Endothelial cell of umbilical vein (primary cell): ENCODE data around the gene ATP8A2. TPM values are rescaled to one million over a fixed set of nuclear protein-coding genes. Genes with fewer than 3 reads are reported as not detected.

Experiments used
- BruUV-seq: library from RNA; stranded (reverse); fragments of 400-500 nt; replicated peaks from 2 replicates; lab custom pipeline; 2021; lab: Mats Ljungman, UMichigan
- CTCF ChIA-PET: fragments of 300-600, 350-600 bp; sonication (Branson Sonifier 250); formaldehyde crosslinking; loops from one replicate; lab custom pipeline; 2021; ENCODE audit warnings: antibody characterized with exemption, inconsistent platforms; lab: Charles Lee
- POLR2A ChIA-PET: fragments of 300-600, 350-600 bp; sonication (Branson Sonifier 250); formaldehyde crosslinking; loops from one replicate; lab custom pipeline; 2021; ENCODE audit warnings: antibody characterized with exemption, inconsistent platforms; lab: Charles Lee
- DNase-seq: peaks from one replicate; pipeline ENCODE4 v3.0.0-alpha.2; 2011; ENCODE audit warnings: low read depth, low spot score
- FAIRE-seq: peaks from 2 replicates; lab custom pipeline; 2011; peaks lifted over from hg19 to GRCh38; lab: Jason Lieb, UNC
- H2AFZ ChIP-seq: 2 replicates; pipeline ENCODE4 v1.6.0; 2012; ENCODE audit warnings: low read depth, low read length, control low read depth, inconsistent platforms
- H3K27ac ChIP-seq: 2 replicates; pipeline ENCODE4 v1.5.1; 2011; ENCODE audit warnings: low read depth, mild to moderate bottlenecking, control low read depth, low read length, moderate library complexity; ENCODE audit not compliant: insufficient read depth
- H3K27me3 ChIP-seq, 2 experiments: 2 replicates each; pipeline versions ENCODE4 v1.6.0 to v1.6.1; 2011; ENCODE audit warnings: low read length in 2 of 2, mixed read lengths in 1 of 2; ENCODE audit not compliant: control insufficient read depth in 2 of 2, insufficient read depth in 2 of 2
- H3K36me3 ChIP-seq, 2 experiments: 2 replicates in 1 of 2; 3 replicates in 1 of 2; pipeline ENCODE4 v1.5.1; 2011; ENCODE audit warnings: low read length in 2 of 2, mild to moderate bottlenecking in 1 of 2, moderate library complexity in 1 of 2; ENCODE audit not compliant: control insufficient read depth in 2 of 2, insufficient read depth in 2 of 2; ENCODE audit errors: extremely low read depth in 1 of 2
- H3K4me1 ChIP-seq: 3 replicates; pipeline ENCODE4 v1.5.1; 2011; ENCODE audit warnings: mild to moderate bottlenecking, low read length; ENCODE audit not compliant: control insufficient read depth, insufficient read depth; ENCODE audit errors: extremely low read depth
- H3K4me2 ChIP-seq: 2 replicates; pipeline ENCODE4 v1.6.1; 2011; ENCODE audit warnings: low read length, control low read depth, mixed read lengths; ENCODE audit not compliant: insufficient read depth
- H3K4me3 ChIP-seq, 3 experiments: fragments of 200-600 bp in 1 of 3; sonication (generic), shearing (Covaris generic) in 1 of 3; replicated peaks in 1 of 3; 2 replicates each; pipeline ENCODE4 v1.5.1; 2011 to 2016; ENCODE audit warnings: control low read depth in 3 of 3, low read length in 3 of 3, mild to moderate bottlenecking in 2 of 3, inconsistent platforms in 1 of 3, low read depth in 1 of 3, moderate library complexity in 1 of 3; ENCODE audit not compliant: insufficient read depth in 1 of 3
- H3K79me2 ChIP-seq: 2 replicates; pipeline ENCODE4 v1.6.0; 2012; ENCODE audit warnings: low read length, inconsistent platforms; ENCODE audit not compliant: control insufficient read depth, insufficient read depth
- H3K9ac ChIP-seq: replicated peaks from 2 replicates; pipeline ENCODE3; 2011; ENCODE audit warnings: low read length, control low read depth; ENCODE audit not compliant: insufficient read depth; ENCODE audit errors: extremely low read depth
- H3K9me1 ChIP-seq: replicated peaks from 3 replicates; pipeline ENCODE4 v1.6.0; 2011; ENCODE audit warnings: mild to moderate bottlenecking, low read length; ENCODE audit not compliant: control insufficient read depth, insufficient read depth; ENCODE audit errors: extremely low read depth
- H3K9me3 ChIP-seq: replicated peaks from 2 replicates; pipeline ENCODE4 v1.5.1; 2012; ENCODE audit warnings: low read length, inconsistent platforms; ENCODE audit not compliant: control insufficient read depth, insufficient read depth
- H4K20me1 ChIP-seq: replicated peaks from 2 replicates; pipeline ENCODE3; 2011; ENCODE audit warnings: mild to moderate bottlenecking, low read length; ENCODE audit not compliant: control insufficient read depth, insufficient read depth; ENCODE audit errors: extremely low read depth
- CTCF ChIP-seq, 2 donors: IDR thresholded peaks; 1 replicate in 1 of 2; 2 replicates in 1 of 2; pipeline ENCODE4 v1.5.1; 2011; ENCODE audit warnings: low read length in 2 of 2, mild to moderate bottlenecking in 2 of 2, moderate library complexity in 2 of 2, control low read depth in 1 of 2, inconsistent platforms in 1 of 2, low read depth in 1 of 2; ENCODE audit not compliant: insufficient read depth in 1 of 2; ENCODE audit errors: extremely low read depth in 1 of 2
- EZH2 ChIP-seq: IDR thresholded peaks from 2 replicates; pipeline ENCODE4 v1.6.1; 2012; ENCODE audit warnings: borderline replicate concordance, low read depth, mild to moderate bottlenecking, moderate library complexity, low read length, inconsistent platforms; ENCODE audit not compliant: severe bottlenecking
- FOS ChIP-seq: IDR thresholded peaks from 2 replicates; pipeline ENCODE4 v1.6.1; 2011; ENCODE audit warnings: mild to moderate bottlenecking, low read length, moderate library complexity, borderline replicate concordance; ENCODE audit not compliant: insufficient read depth
- GATA2 ChIP-seq: IDR thresholded peaks from 2 replicates; pipeline ENCODE4 v1.7.0; 2011; ENCODE audit warnings: low read depth, mild to moderate bottlenecking, moderate library complexity, mixed read lengths, low read length; ENCODE audit not compliant: insufficient read length, insufficient read depth
- JUN ChIP-seq: IDR thresholded peaks from 2 replicates; pipeline ENCODE4 v1.6.1; 2011; ENCODE audit warnings: borderline replicate concordance, low read depth; ENCODE audit not compliant: insufficient read length, insufficient read depth
- MYC ChIP-seq: IDR thresholded peaks from one replicate; pipeline ENCODE4 v1.6.1; 2011; ENCODE audit warnings: mild to moderate bottlenecking, low read depth, low read length
- POLR2A ChIP-seq: IDR thresholded peaks from 2 replicates; pipeline ENCODE4 v1.6.1; 2012; ENCODE audit warnings: low read depth, mild to moderate bottlenecking, control low read depth, low read length
- POLR2AphosphoS5 ChIP-seq: IDR thresholded peaks from 2 replicates; pipeline ENCODE4 v1.6.1; 2012; ENCODE audit warnings: low read depth, mild to moderate bottlenecking, control low read depth, low read length, moderate library complexity; ENCODE audit not compliant: insufficient read depth
- dilution Hi-C: fragments of 300-500 bp; cut with MboI; formaldehyde crosslinking; loops from one replicate; pipeline ENCODE4 v1.15.0; 2019; ENCODE audit warnings: low sequenced_read_pairs; ENCODE audit not compliant: extremely low pct_ligation_motif_present
- intact Hi-C: fragments of 100-400 bp; cut with micrococcal nuclease; formaldehyde crosslinking; loops from one replicate; pipeline ENCODE4 v1.10.0; 2022
- polyA plus RNA-seq, 4 experiments: library from polyadenylated mRNA; depleted of rRNA in 3 of 4; stranded (reverse) in 3 of 4; unstranded in 1 of 4; fragments of >200 nt; gene quantifications; 2 replicates each; pipeline versions ENCODE4 v1.2.1 to v1.2.3, GENCODE V29; 2011 to 2012; ENCODE audit warnings: missing spikeins in 1 of 4
- total RNA-seq: library from RNA; stranded (reverse); gene quantifications from 2 replicates; pipeline ENCODE4 v1.2.3, GENCODE V29; 2021

ATP8A2 gene
- total and polyA plus RNA-seq, 2 donors (not counting 3 experiments of a cell fraction or from before 2014, with no cell fraction given): 0.11 to 0.49 TPM

DNA sequence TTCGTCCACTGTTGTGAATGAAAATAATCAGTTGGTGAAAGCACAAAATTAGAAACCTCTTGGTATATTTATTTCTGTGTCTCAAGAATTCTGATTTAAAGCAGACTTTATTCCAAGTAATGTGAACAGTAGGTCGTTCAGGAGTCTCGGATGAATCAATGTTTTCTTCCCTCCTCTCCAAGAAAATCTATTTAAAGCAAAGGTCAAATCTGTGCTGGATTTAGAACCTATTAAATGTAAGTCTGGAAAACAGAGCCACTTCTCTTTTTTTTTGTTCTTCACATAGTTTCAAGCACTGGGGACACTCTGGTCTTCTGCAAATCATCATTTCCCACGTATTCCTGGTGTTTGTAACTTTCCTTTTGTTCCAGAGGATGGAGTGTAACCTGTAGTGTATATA is 312.7 kb downstream of the ATP8A2 start:
- H3K9ac ChIP-seq: no peak overlapping the region
- CTCF ChIA-PET: no interaction called here
- H3K9me3 ChIP-seq: no peaks in the 10 kb centered on the region
- FAIRE-seq (no peak), DNase-seq (no peak)
- dilution Hi-C loops (no loop called here), intact Hi-C loops (no loop called here)
- H3K4me1 ChIP-seq: peaks cover 5% of the 10 kb centered on the region
- BruUV-seq: no TSS peak
- H3K4me3 ChIP-seq: no peak overlapping the region
- H3K36me3 ChIP-seq: no peaks in the 10 kb centered on the region
- H3K27me3 ChIP-seq: no peaks in the 10 kb centered on the region
- POLR2A ChIA-PET: no interaction called here
- no peaks in the 10 kb centered on the region for H3K9me1 ChIP-seq
- no peaks in the 10 kb centered on the region for H4K20me1 ChIP-seq
- TF ChIP-seq CTCF (IDR thresholded peaks at IDR 0.05; ENCODE audit: extremely low read depth in 1 of 2, insufficient read depth in 1 of 2, low read depth in 1 of 2, low read length in 2 of 2) (no peak), EZH2 (no peak), FOS (no peak), GATA2 (no peak), MYC (no peak), POLR2A (no peak), POLR2AphosphoS5 (no peak), JUN (no peak)
- no peaks in the 10 kb centered on the region for H3K79me2 ChIP-seq
- no peak overlapping the region for H2AFZ ChIP-seq
- H3K27ac ChIP-seq: no peak overlapping the region
- H3K4me2 ChIP-seq: no peak overlapping the region
